ENCODE data around the gene WDFY4.

Gene WDFY4

DNA sequence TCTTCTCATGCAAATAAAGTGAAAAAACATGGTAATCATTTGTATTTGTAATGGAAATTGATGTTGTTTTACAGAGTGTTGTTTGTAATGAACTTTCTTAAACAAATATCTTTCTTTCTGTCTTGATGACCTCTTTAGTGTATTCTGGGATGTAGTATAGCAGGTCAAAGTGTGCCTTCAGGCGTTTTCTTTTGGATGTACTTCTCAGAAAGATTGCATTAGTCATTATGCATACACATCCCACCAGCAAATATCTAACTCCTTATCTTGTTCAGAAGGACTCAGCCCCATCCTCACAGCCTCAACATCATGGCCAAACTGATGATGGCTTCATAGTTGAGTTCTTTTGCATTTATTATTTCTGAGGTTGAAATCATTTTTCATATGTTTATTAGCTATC lies 130.3 kb downstream of the WDFY4 start:
- no peak for TF ChIP-seq TAF1 (IDR thresholded peaks at IDR 0.05; ENCODE audit: low read depth, low read length)
- TF ChIP-seq POLR2A (IDR thresholded peaks at IDR 0.05; ENCODE audit: low read depth, low read length): no peak
- no peak for TF ChIP-seq POU2F2 (IDR thresholded peaks at IDR 0.05; ENCODE audit: low read depth, low read length)
- no peak for TF ChIP-seq PAX5 (IDR thresholded peaks at IDR 0.05; ENCODE audit: insufficient read depth, low read length, severe bottlenecking)
- no peak for TF ChIP-seq POLR2AphosphoS5 (IDR thresholded peaks at IDR 0.05; ENCODE audit: low read depth, low read length)
- TF ChIP-seq SPI1 (IDR thresholded peaks at IDR 0.05; ENCODE audit: low read depth, low read length): no peak
- no peak for FAIRE-seq

DNA sequence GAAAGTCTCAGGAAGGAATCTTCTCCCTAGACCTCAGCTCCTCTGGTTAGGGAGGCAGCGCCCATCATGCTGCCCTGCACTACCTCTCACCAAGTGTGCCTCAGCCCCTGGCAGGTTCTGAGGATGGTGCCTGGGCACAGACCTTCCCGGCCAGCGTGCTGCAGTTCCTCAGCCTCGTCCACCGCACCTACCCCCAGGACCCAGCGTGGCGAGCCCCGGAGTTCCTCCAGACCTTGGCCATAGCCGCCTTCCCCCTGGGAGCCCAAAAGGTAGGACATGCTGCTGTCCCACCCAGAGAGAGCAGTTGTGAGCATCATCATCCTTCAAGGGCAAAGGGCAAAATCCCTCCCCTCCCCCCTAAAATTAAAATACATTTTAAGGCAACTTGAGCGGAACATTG lies 132.5 kb downstream of the WDFY4 start:
- no peak for TF ChIP-seq TAF1 (IDR thresholded peaks at IDR 0.05; ENCODE audit: low read depth, low read length)
- TF ChIP-seq PAX5 (IDR thresholded peaks at IDR 0.05; ENCODE audit: insufficient read depth, low read length, severe bottlenecking): no peak
- no peak for TF ChIP-seq POLR2AphosphoS5 (IDR thresholded peaks at IDR 0.05; ENCODE audit: low read depth, low read length)
- no peak for TF ChIP-seq SPI1 (IDR thresholded peaks at IDR 0.05; ENCODE audit: low read depth, low read length)
- no peak for TF ChIP-seq POU2F2 (IDR thresholded peaks at IDR 0.05; ENCODE audit: low read depth, low read length)
- TF ChIP-seq POLR2A (IDR thresholded peaks at IDR 0.05; ENCODE audit: low read depth, low read length): no peak
- DNase-seq (ENCODE audit: insufficient read length, low spot score): no peak
- FAIRE-seq: no peak

More for the DNA sequence above, 130.3 kb downstream of the WDFY4 start:
- DNase-seq (ENCODE audit: insufficient read length, low spot score): no peak

DNA sequence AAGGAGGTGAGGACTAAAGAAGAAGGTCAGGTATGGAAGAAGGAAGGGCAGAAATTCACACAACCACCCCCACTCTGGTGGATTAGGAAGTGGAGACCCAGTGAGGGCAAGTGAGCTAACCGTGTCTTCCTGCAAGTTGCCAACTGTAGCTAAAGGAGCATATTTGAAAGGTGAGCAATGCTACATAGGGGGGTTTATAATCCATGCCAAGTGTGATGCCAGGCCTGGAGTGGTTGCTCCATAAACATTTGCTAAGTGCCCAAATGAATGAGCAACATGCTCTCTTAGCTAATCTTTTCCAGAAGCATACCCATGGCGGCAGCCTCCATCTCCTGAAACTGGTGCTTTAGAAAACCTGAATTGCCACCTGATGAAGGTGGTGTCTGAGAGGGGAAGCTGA lies 133.4 kb downstream of the WDFY4 start:
- DNase-seq (ENCODE audit: insufficient read length, low spot score): no peak
- no peak for FAIRE-seq
- TF ChIP-seq TAF1 (IDR thresholded peaks at IDR 0.05; ENCODE audit: low read depth, low read length): no peak
- TF ChIP-seq POLR2AphosphoS5 (IDR thresholded peaks at IDR 0.05; ENCODE audit: low read depth, low read length): no peak
- no peak for TF ChIP-seq POU2F2 (IDR thresholded peaks at IDR 0.05; ENCODE audit: low read depth, low read length)
- TF ChIP-seq SPI1 (IDR thresholded peaks at IDR 0.05; ENCODE audit: low read depth, low read length): no peak
- no peak for TF ChIP-seq PAX5 (IDR thresholded peaks at IDR 0.05; ENCODE audit: insufficient read depth, low read length, severe bottlenecking)
- no peak; the same call in 1 of the 2 replicates for TF ChIP-seq POLR2A (IDR thresholded peaks at IDR 0.05; ENCODE audit: low read depth, low read length)

DNA sequence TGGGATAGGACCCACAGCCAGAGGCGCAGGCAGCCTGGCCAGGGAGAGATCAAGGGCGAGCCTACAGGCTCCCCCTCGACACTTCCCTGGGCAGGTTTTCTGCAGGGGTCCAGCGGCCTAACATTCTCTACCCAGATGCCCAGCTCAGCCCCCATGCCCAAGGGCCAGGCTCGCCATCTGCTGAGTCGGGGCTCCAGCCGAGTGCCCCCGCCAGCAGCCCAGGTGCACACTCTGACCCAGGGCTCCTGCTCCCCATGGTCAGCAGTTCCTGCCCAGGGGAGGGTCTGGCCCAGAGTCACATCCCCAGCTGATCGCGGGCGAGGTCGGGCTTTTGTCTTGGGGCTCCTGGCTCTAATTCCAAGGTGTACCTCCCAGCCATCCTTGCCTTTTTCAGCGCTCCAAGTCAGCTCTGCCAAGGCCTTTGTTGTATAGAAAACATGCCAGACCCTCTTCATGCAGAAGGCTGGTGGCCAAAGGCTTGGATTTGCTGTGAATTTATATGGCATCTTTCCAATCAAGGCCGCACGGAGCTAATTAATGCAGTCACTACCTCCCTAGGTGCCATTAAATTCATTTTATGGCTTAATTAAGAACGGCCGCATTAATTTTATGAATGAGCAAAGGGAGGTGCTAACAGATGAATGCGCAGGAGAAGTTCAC lies 134.3 kb downstream of the WDFY4 start:
- DNase-seq (ENCODE audit: insufficient read length, low spot score) (no peak), FAIRE-seq (no peak)
- TF ChIP-seq TAF1 (IDR thresholded peaks at IDR 0.05; ENCODE audit: low read depth, low read length): no peak
- no peak for TF ChIP-seq PAX5 (IDR thresholded peaks at IDR 0.05; ENCODE audit: insufficient read depth, low read length, severe bottlenecking)
- no peak for TF ChIP-seq SPI1 (IDR thresholded peaks at IDR 0.05; ENCODE audit: low read depth, low read length)
- TF ChIP-seq POLR2A (IDR thresholded peaks at IDR 0.05; ENCODE audit: low read depth, low read length): no peak
- no peak for TF ChIP-seq POU2F2 (IDR thresholded peaks at IDR 0.05; ENCODE audit: low read depth, low read length)
- no peak for TF ChIP-seq POLR2AphosphoS5 (IDR thresholded peaks at IDR 0.05; ENCODE audit: low read depth, low read length)

DNA sequence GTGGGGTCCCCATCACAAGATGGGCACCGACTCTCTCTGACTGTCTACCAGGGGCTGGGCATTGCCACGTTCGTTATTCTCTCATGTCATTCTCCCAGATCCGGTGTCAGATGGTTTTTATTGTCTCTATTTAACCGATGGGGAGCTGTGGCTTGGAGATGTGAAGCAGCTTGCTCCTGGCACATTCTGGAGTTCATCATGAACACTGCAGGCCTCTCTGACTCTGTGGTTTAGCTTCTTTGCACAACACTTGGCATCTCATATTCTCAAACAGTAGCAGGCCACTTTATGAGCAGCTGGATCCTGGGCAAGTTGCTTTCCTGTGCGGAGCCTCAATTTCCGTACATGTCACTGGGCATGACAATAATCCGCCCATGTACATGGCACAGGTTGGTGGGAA lies 135.1 kb downstream of the WDFY4 start:
- DNase-seq (ENCODE audit: insufficient read length, low spot score) (no peak), FAIRE-seq (no peak)
- TF ChIP-seq SPI1 (IDR thresholded peaks at IDR 0.05; ENCODE audit: low read depth, low read length) (no peak), POLR2AphosphoS5 (IDR thresholded peaks at IDR 0.05; ENCODE audit: low read depth, low read length) (no peak), POU2F2 (IDR thresholded peaks at IDR 0.05; ENCODE audit: low read depth, low read length) (no peak), TAF1 (IDR thresholded peaks at IDR 0.05; ENCODE audit: low read depth, low read length) (no peak), POLR2A (IDR thresholded peaks at IDR 0.05; ENCODE audit: low read depth, low read length) (no peak), PAX5 (IDR thresholded peaks at IDR 0.05; ENCODE audit: insufficient read depth, low read length, severe bottlenecking) (no peak)

DNA sequence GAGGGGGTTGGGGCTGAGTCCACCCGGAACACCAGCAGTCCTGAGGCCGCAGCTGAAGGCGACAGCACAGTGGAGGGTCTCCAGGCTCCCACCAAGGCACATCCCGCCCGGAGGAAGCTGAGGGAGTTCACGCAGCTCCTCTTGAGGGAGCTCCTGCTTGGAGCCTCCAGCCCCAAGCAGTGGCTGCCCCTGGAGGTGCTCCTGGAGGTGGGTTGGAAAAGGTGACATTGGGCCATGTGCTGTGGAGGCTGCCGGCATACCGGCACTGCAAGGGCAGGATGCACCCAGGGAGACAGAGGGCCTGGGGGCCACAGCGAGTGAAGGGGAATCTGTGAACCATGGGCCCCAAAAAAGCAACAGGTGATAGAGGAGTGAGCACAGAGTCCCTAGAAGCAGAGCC lies 135.6 kb downstream of the WDFY4 start:
- no peak for FAIRE-seq
- TF ChIP-seq POLR2AphosphoS5 (IDR thresholded peaks at IDR 0.05; ENCODE audit: low read depth, low read length) (no peak), PAX5 (IDR thresholded peaks at IDR 0.05; ENCODE audit: insufficient read depth, low read length, severe bottlenecking) (no peak), SPI1 (IDR thresholded peaks at IDR 0.05; ENCODE audit: low read depth, low read length) (no peak), POU2F2 (IDR thresholded peaks at IDR 0.05; ENCODE audit: low read depth, low read length) (no peak), TAF1 (IDR thresholded peaks at IDR 0.05; ENCODE audit: low read depth, low read length) (no peak), POLR2A (IDR thresholded peaks at IDR 0.05; ENCODE audit: low read depth, low read length) (no peak)
- DNase-seq (ENCODE audit: insufficient read length, low spot score): no peak

DNA sequence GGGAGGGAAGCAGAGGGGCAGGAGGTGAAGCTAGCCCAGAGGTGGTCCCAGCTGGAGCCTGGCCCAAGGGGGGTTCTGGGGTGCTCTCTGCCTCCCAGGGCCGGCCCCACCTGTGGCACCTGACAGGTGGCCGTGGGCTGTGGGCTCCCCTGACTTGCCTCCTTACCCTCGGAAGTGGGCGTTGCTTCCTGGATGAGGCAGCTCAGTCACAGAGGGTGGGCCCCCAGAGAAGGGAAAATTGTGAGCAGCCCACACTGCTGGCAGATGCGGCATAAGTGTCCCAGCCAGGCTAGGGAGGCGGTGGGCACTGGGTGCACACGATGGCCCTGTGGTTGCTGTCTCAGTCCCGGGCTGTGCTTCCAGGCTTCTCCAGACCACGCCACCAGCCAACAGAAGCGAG lies 136.0 kb downstream of the WDFY4 start:
- no peak for DNase-seq (ENCODE audit: insufficient read length, low spot score)
- no peak for FAIRE-seq
- no peak for TF ChIP-seq PAX5 (IDR thresholded peaks at IDR 0.05; ENCODE audit: insufficient read depth, low read length, severe bottlenecking)
- no peak for TF ChIP-seq TAF1 (IDR thresholded peaks at IDR 0.05; ENCODE audit: low read depth, low read length)
- TF ChIP-seq POU2F2 (IDR thresholded peaks at IDR 0.05; ENCODE audit: low read depth, low read length): no peak
- no peak for TF ChIP-seq SPI1 (IDR thresholded peaks at IDR 0.05; ENCODE audit: low read depth, low read length)
- no peak for TF ChIP-seq POLR2AphosphoS5 (IDR thresholded peaks at IDR 0.05; ENCODE audit: low read depth, low read length)
- TF ChIP-seq POLR2A (IDR thresholded peaks at IDR 0.05; ENCODE audit: low read depth, low read length): no peak

DNA sequence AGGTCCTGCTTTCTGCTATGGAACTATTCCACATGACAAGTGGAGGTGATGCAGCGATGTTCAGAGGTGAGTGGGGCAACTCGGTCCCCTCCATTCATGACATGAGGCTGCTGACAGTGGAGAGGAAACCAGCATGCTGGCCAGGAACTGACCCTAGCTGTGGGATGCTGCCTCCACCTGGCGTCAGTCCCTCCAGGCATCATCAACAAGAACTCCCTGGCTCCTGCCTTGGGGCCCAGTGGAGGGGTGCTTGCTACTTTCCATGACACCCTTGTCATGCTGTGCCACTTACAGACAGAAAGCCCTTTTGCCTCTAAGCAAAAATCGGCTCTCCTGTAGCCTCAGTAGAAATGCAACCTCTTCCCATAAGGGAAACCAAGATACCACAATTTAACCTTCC lies 136.4 kb downstream of the WDFY4 start:
- no peak for FAIRE-seq
- TF ChIP-seq POLR2AphosphoS5 (IDR thresholded peaks at IDR 0.05; ENCODE audit: low read depth, low read length): no peak
- TF ChIP-seq PAX5 (IDR thresholded peaks at IDR 0.05; ENCODE audit: insufficient read depth, low read length, severe bottlenecking): no peak
- TF ChIP-seq POU2F2 (IDR thresholded peaks at IDR 0.05; ENCODE audit: low read depth, low read length): no peak
- no peak for TF ChIP-seq SPI1 (IDR thresholded peaks at IDR 0.05; ENCODE audit: low read depth, low read length)
- TF ChIP-seq POLR2A (IDR thresholded peaks at IDR 0.05; ENCODE audit: low read depth, low read length): no peak
- TF ChIP-seq TAF1 (IDR thresholded peaks at IDR 0.05; ENCODE audit: low read depth, low read length): no peak
- DNase-seq (ENCODE audit: insufficient read length, low spot score): no peak

DNA sequence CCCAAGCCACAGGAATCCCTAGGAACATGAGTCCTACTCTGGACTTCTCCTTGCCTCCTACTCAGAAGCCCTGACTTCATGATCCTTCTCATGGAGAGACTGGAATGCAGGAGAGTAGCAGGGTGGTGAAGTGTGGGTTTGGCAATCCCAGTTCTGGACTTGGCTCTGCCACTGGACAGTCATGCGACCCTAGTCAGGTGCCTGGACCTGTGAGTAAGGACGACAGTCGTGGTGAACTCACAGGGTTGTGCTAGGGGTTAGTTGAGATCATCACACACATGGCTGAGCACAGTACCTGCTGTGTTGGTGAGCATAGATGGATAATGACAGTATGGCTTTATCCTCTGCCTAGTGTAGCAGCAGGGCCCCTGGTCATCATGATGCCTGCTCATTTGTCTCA lies 137.0 kb downstream of the WDFY4 start:
- no peak for TF ChIP-seq SPI1 (IDR thresholded peaks at IDR 0.05; ENCODE audit: low read depth, low read length)
- no peak for TF ChIP-seq POLR2AphosphoS5 (IDR thresholded peaks at IDR 0.05; ENCODE audit: low read depth, low read length)
- no peak for FAIRE-seq
- DNase-seq (ENCODE audit: insufficient read length, low spot score): no peak

DNA sequence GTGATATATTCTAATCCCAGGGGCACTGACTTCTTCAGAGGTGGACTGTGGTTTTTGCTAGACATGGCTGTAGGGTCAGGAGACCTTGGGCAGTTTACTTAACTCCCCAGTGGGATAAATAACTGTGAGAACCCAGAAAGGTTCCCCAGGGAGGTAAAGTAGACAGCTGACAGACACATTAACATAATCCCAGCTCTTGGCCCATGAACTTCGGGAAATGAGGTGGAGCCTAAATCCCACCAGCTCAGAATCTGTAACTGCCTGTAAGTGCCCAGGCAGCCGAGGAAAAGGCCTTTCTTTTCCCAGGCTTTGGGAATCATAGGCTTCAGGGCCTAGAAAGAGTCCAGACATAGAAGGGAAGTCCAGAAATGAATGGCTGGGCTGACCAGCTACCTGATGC lies 149.0 kb downstream of the WDFY4 start:
- FAIRE-seq (no peak), DNase-seq (ENCODE audit: insufficient read length, low spot score) (no peak)
- TF ChIP-seq PAX5 (IDR thresholded peaks at IDR 0.05; ENCODE audit: insufficient read depth, low read length, severe bottlenecking) (no peak), POU2F2 (IDR thresholded peaks at IDR 0.05; ENCODE audit: low read depth, low read length) (no peak), TAF1 (IDR thresholded peaks at IDR 0.05; ENCODE audit: low read depth, low read length) (no peak), SPI1 (IDR thresholded peaks at IDR 0.05; ENCODE audit: low read depth, low read length) (no peak), POLR2A (IDR thresholded peaks at IDR 0.05; ENCODE audit: low read depth, low read length) (no peak), POLR2AphosphoS5 (IDR thresholded peaks at IDR 0.05; ENCODE audit: low read depth, low read length) (no peak)

Measured in GM12891 (cell line).